ENCODE measurements around the gene FOXJ1. TPM values are rescaled to one million over a fixed set of nuclear protein-coding genes. Genes with fewer than 3 reads are reported as not detected.

FOXJ1 gene
- total RNA-seq, 2 donors from 2014 or later: 17.8 to 23.6 TPM

DNA sequence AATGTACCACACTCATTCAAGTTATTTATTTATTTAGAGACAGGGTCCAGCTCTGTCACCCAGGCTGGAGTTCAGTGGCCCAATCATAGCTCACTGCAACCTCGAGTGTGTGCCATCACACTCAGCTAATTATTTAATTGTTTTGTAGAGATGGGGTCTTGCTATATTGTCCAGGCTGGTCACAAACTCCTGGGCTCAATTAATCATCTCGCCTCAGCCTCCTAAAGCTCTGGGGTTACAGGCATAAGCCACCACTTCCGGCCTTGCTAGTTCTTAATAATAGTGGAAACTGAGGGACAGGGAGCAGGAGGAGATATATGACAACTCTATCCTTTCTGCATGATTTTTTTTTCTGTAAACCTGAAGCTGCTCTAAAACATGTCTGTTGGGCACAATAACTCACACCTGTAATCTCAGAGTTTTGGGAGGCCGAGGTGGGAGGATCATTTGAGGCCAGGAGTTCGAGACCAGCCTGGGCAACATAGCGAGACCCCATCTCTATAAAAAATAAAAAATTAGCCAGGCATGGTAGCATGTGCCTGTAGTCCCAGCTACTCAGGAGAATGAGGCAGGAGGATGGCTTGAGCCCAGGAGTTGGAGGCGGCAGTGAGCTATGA lies 25.8 kb downstream of the FOXJ1 start:
- Mint-ChIP-seq H3K27me3 (ENCODE audit: insufficient read depth) (peaks cover 3% of the 10 kb centered on the region), H3K4me1 (peaks cover 7% of the 10 kb centered on the region), H3K9me3 (no peaks in the 10 kb centered on the region), H3K4me3 (no peak overlapping the region), H3K27ac (no peak overlapping the region), H3K36me3 (ENCODE audit: low read depth) (no peaks in the 10 kb centered on the region)
- 84 to 98% methylated on average over 6 to 7 of the region's 7 CpGs for WGBS, 2 experiments (ENCODE audit: insufficient coverage in 1 of 2, insufficient read length in 1 of 2)
- H3K9ac ChIP-seq (ENCODE audit: extremely low read depth, low read length, poor library complexity, severe bottlenecking): no peak overlapping the region
- H3K27me3 ChIP-seq (ENCODE audit: control insufficient read depth, insufficient read depth, low read length, poor library complexity, severe bottlenecking): no peaks in the 10 kb centered on the region
- H3K4me1 ChIP-seq (ENCODE audit: control insufficient read depth, insufficient read depth, low read length): no peaks in the 10 kb centered on the region
- no peak overlapping the region for H3K27ac ChIP-seq (ENCODE audit: low read depth, low read length)
- H3K36me3 ChIP-seq (ENCODE audit: control insufficient read depth, insufficient read depth, low read length): no peaks in the 10 kb centered on the region
- TF ChIP-seq, protein P1, sequence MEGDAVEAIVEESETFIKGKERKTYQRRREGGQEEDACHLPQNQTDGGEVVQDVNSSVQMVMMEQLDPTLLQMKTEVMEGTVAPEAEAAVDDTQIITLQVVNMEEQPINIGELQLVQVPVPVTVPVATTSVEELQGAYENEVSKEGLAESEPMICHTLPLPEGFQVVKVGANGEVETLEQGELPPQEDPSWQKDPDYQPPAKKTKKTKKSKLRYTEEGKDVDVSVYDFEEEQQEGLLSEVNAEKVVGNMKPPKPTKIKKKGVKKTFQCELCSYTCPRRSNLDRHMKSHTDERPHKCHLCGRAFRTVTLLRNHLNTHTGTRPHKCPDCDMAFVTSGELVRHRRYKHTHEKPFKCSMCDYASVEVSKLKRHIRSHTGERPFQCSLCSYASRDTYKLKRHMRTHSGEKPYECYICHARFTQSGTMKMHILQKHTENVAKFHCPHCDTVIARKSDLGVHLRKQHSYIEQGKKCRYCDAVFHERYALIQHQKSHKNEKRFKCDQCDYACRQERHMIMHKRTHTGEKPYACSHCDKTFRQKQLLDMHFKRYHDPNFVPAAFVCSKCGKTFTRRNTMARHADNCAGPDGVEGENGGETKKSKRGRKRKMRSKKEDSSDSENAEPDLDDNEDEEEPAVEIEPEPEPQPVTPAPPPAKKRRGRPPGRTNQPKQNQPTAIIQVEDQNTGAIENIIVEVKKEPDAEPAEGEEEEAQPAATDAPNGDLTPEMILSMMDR (conservative IDR thresholded peaks at IDR 0.05): no peak
- H3K4me3 ChIP-seq (ENCODE audit: low read length): no peak overlapping the region
- DNase-seq: no peak
- no peaks in the 10 kb centered on the region for H3K9me3 ChIP-seq (ENCODE audit: control insufficient read depth, low read length)

DNA sequence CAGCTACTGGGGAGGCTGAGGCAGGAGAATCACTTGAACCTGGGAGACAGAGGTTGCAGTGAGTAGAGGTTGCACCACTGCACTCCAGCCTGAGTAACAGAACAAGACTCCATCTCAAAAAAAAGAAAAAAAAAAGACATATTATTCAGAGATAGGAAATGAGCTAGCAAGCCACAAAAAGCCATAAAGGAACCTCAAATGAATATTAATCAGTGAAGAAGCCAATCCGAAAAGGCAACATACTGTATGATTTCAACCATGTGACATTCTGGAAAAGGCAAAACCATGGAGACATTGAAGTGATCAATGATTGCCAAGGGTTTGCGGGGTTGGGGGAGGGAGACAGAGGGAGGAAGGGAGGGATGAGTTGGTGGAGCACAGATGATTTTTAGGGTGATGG lies 29.1 kb downstream of the FOXJ1 start:
- no peaks in the 10 kb centered on the region for H3K4me1 ChIP-seq (ENCODE audit: control insufficient read depth, insufficient read depth, low read length)
- Mint-ChIP-seq H3K9me3 (no peaks in the 10 kb centered on the region), H3K36me3 (ENCODE audit: low read depth) (no peaks in the 10 kb centered on the region), H3K27ac (no peak overlapping the region), H3K27me3 (ENCODE audit: insufficient read depth) (peaks cover 3% of the 10 kb centered on the region), H3K4me3 (no peak overlapping the region), H3K4me1 (no peaks in the 10 kb centered on the region)
- H3K27ac ChIP-seq (ENCODE audit: low read depth, low read length): no peak overlapping the region
- 98 to 100% methylated on average over 2 of the region's 2 CpGs for WGBS, 2 experiments (ENCODE audit: insufficient coverage in 1 of 2, insufficient read length in 1 of 2)
- no peaks in the 10 kb centered on the region for H3K27me3 ChIP-seq (ENCODE audit: control insufficient read depth, insufficient read depth, low read length, poor library complexity, severe bottlenecking)
- TF ChIP-seq, protein P1 (conservative IDR thresholded peaks at IDR 0.05): no peak
- no peak overlapping the region for H3K4me3 ChIP-seq (ENCODE audit: low read length)
- no peaks in the 10 kb centered on the region for H3K36me3 ChIP-seq (ENCODE audit: control insufficient read depth, insufficient read depth, low read length)
- no peak overlapping the region for H3K9ac ChIP-seq (ENCODE audit: extremely low read depth, low read length, poor library complexity, severe bottlenecking)
- H3K9me3 ChIP-seq (ENCODE audit: control insufficient read depth, low read length): no peaks in the 10 kb centered on the region
- DNase-seq: no peak

DNA sequence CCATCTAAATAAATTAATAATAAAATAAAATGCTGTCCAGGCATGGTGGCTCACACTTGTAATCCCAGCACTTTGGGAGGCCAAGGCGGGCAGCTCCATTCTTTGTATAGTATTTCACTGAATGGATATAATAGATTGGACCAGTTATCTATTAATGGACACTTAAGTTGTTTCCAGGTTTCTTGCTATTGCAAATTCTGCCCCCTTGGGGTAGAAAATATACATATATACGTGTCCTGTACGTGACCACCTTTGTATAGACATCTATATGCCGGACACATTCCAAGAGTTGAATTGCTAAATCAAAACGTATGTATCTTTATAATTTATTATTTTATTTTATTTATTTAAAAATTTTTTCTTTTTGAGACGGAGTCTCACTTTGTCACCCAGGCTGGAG lies 33.5 kb downstream of the FOXJ1 start:
- Mint-ChIP-seq H3K27me3 (ENCODE audit: insufficient read depth) (peaks cover 3% of the 10 kb centered on the region), H3K9me3 (peaks cover 3% of the 10 kb centered on the region), H3K36me3 (ENCODE audit: low read depth) (peaks cover 4% of the 10 kb centered on the region), H3K27ac (no peak overlapping the region), H3K4me1 (peaks cover 15% of the 10 kb centered on the region), H3K4me3 (no peak overlapping the region)
- Histone ChIP-seq H3K27me3 (ENCODE audit: control insufficient read depth, insufficient read depth, low read length, poor library complexity, severe bottlenecking) (no peaks in the 10 kb centered on the region), H3K4me1 (ENCODE audit: control insufficient read depth, insufficient read depth, low read length) (peaks cover 6% of the 10 kb centered on the region), H3K9ac (ENCODE audit: extremely low read depth, low read length, poor library complexity, severe bottlenecking) (no peak overlapping the region), H3K9me3 (ENCODE audit: control insufficient read depth, low read length) (no peaks in the 10 kb centered on the region), H3K27ac (ENCODE audit: low read depth, low read length) (no peak overlapping the region), H3K4me3 (ENCODE audit: low read length) (no peak overlapping the region), H3K36me3 (ENCODE audit: control insufficient read depth, insufficient read depth, low read length) (no peaks in the 10 kb centered on the region)
- TF ChIP-seq, protein P1 (conservative IDR thresholded peaks at IDR 0.05): peak; percentile 46
- WGBS, 2 experiments (ENCODE audit: insufficient coverage in 1 of 2, insufficient read length in 1 of 2): 93% methylated on average over 5 of the region's 6 CpGs; no CpG with 5 or more reads in 1 of the 2 experiments
- no peak for DNase-seq
